ENCODE measurements around the gene TRIM68.

The TRIM68 gene

DNA sequence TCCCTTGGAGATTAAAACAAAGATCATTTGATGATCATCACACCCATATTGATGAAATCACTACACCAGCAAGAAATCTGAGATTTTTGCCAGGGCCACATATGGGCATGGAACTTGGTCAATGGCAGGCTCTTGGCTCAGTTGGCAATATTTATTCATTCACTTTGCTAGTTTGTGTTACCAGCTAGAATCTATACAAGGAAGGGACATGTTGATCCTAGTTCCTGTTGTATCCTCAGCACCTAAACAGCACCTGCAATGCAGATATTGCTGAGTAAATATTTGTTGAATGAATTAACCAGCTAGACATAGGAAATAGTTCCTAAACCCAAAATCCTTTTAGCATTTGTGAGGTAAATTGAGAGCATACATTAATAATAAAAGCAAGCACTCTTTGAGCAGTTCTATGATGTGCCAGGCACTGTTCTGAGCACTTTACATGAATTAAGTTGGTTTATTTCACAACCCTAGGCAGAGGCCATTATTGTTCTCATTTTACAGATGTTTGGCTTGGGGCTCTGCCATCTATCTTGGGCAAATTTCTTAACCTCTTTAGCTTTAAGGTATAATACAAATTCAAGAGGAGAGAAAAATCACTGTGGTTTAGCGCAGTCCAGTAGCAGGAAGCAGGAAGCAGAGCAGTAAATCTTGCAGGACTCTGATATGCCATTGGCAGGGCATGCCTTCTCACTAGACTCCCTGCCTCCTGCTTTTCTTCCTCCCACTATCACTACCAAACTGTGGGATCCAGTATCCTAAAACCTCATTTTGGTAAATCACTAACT is 1.6 kb downstream of the TRIM68 start:
- no peak for DNase-seq

DNA sequence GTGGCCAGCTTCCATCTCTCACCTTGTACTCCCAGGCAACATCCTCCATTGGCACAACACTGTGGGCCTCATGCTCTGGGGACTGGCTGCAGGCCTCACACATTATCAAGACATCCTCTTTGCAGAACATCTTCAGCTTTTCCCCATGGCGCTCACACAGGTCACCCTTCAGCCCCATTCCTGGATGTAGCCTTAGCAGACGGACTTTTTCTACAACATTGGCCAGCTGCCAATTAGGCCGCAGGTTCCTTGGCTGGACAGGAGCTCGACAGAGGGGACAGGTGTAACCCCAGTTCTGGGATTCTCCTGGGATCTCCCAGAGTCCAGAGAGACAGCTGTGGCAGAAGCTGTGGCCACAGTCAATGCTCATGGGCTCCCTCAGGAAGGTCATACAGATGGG is 3.0 kb downstream of the TRIM68 start:
- no peak for DNase-seq

DNA sequence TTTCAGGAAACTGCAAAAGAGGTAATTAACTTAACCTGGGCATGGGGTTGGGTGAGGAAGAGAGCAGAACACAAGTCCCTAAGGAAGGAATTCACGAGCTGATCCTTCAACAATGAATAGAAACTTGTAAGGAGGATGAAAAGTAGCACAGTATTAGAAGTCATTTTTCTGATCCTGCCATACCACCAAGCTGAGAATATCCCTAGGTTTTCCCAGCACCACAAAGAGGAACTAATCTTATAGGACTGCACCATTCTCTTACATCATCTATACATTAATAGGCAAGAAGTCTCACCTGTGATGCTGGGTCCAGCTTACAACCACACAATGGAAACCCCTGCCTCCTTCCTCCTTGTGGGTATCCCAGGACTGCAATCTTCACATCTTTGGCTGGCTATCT is 14.3 kb downstream of the TRIM68 start, which contains the start of gene OR52I1:
Gene OR52I1, plus strand, starts transcription at position 301 of the 400 bp plus-strand sequence. Its CDS starts 0 bp downstream, at position 301.
- no peak for DNase-seq

DNA sequence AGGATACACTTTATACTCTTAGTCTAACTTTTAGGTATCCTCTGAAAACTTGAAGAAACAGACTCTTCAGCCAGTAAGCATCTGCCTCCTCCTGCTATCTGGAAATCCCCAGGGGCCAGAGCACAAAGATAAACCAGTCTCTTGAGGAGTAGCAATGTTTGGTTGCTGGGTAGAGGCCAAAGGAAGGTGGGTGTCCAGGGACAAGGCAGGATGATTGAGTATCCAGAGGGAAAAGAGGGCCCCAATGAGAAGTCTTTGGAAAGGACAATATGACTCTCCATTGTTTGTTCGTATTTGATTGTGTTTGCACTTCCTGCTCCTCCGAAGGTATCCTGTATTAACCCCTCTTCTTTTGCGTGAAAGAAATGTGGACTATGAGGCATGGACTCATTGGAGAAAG is 19.0 kb downstream of the TRIM68 start:
- DNase-seq = no peak

DNA sequence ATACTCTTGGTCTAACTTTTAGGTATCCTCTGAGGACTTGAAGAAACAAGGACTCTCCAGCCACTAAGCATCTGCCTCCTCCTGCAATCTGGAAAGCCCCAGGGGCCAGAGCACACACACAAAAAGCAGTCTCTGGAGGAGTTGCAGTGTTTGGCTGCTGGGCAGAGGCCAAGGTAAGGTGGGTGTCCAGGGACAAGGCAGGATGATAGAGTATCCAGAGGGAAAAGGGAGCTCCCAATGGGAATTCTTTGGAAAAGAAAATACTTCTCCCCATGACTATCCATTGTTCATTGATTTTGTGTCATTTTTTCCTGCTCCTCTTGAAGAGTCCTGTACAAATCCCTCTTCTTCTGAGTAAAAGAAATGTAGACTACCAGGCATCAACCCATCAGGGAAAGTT is 26.6 kb downstream of the TRIM68 start, which contains the start of gene OR52I2:
Gene OR52I2, plus strand, starts transcription at position 301 of the 400 bp plus-strand sequence.
- no peak for DNase-seq

DNA sequence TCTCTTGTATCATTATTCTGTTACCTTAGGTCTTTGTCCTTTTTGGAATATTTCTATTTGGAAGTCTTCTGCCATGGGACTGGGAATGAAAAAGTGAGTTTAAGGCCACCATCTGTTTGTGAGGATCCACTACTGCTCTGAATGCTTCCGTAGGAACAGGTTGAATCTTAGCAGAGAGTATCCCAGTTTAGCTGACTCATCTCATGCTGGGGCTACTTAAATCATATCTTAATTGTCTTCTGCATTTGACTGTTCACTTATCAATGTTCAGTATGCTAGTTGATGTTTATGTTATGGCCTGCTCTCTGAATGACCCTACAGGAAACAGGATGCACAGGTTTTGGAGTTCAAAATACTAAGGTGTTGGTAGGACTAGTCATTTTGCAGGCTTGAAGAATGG is 27.9 kb downstream of the TRIM68 start:
- DNase-seq = no peak

DNA sequence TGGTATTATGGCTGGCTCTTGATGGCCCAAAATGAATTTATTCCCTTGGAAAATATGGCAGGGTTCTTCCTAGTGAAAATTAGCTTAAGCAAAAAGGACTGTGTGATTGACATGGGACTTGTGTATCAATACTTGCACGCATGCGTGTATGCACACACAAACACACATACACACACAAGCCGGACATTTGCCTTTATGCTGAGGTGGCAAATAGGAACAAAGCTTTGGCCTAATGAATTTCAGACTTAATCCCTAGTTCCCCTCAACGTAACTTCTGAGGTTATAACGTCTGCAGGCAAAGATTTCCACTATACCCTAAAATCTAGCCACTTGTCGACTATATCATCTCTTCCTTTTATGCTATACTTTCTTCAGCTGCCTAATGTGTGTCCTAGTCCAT is 29.4 kb downstream of the TRIM68 start:
- DNase-seq = no peak

DNA sequence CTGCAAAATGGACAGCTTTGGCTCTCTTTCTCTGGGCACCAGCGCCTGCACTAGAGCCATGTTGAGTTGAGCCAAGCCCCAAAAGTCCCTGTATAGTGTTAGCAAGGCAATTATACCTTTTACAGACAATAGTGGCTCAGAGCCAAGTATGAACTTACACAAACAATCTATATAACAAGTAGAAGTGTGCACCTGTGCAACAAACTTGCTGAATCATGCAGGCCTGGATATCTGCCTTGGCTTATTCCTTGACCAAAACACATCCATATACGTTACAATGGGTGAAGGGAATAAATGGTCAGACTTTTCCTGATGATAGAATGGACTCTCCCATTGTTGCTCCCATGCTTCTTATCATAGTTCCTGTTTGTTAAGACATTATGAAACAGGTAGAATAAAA is 30.3 kb downstream of the TRIM68 start:
- no peak for DNase-seq

DNA sequence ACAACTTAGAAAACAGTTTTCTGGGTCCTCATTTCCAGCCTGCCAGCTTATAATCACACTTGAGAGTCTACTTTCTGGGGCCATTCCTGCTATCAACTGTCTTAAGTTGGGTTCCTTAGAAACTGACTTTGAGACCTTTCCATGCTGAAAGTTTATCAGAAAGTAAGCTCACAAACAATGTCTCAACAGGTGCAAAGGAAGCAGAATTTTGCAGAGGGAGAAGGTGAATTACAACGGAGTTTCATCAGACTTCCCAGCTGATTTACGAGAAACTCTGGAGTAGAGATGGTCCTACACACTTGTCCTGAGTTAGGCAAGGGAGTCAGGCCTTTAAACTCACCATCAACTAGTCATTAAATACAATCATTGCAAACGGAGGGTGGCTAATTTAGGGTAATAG is 31.2 kb downstream of the TRIM68 start:
- no peak for DNase-seq

DNA sequence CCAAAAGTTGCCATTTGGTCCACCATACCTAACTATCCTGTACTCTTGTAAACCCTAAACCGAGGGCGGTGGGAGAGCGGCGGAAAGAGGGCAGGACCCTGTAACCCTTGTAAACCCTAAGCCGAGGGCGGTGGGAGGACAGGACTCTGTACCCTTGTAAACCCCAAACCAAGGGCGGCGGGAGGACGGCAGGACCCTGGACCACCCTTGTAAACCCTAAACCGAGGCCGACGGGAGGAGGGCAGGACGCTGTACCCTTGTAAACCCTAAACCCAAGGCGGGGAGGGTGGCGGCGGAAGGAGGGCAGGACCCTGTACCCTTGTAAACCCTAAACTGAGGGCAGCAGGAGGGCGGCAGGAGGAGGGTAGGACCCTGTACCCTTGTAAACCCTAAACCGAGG is 39.0 kb downstream of the TRIM68 start:
- DNase-seq = no peak

DNA sequence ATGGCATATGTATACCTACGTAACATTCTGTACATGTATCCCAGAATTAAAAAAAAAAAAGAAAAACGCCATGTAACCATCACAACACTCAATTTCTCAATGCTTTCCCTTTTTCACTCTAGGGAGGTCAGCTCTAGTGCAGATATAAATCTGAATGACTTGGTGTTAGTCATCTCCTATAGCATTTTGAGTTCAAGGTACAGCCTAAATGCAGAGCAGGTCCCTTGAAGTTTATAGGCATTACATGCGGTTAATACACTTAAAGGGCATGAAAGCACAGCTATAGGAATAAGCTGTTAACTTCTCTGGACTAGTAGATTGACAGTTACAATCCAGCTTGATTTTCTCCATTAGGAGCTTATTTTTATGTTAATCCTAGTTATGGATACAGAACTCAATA is 42.7 kb downstream of the TRIM68 start:
- DNase-seq = no peak

DNA sequence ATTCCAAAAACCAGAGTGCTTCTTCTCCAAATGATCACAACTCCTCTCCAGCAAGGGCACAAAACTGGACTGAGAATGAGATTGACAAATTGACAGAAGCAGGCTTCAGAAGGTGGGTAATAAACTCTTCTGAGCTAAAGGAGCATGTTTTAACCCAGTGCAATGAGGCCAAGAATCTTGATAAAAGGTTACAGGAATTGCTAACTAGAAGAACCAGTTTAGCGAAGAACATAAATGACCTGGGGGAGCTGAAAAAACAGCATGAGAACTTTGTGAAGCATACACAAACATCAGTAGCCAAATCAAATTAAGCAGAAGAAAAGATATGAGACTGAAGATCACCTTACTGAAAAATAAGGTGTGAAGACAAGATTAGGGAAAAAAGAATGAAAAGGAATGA is 47.6 kb downstream of the TRIM68 start:
- no peak for DNase-seq

DNA sequence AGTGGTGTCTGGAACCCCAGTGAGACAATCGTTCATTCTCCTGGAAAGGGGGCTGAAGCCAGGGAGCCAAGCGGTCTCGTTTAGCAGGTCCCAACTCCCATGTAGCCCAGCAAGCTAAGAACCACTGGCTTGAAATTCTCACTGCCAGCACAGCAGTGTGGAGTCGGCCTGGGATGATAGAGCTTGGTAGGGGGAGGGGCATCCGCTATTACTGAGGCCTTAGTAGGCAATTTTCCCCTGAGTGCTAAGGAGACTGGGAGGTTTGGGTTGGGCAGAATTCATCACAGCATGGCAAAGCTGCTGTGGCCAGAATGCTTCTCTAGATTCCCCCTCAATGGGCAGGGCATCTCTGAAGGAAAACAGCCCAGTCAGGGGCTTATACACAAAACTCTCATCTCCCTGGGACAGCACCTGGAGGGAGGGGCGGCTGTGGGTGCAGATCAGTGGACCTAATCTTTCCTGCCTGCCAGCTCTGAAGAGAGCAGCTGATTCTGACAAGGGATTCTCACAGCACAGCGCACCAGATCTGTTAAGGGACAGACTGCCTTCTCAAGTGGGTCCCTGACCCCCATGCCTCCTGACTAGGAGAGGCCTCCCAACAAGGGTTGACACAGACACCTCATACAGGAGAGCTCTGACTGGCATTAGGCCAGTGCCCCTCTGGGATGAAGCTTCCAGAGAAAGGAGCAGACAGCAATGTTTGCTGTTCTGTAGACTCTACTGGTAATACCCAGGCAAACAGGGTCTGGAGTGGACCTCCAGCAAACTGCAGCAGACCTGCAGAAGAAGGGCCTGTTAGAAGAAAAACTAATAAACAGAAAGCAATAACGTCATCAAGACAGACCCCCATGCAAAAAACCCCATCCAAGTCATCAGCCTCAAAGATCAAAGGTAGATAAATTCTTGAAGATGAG is 48.2 kb downstream of the TRIM68 start:
- no peak for DNase-seq

DNA sequence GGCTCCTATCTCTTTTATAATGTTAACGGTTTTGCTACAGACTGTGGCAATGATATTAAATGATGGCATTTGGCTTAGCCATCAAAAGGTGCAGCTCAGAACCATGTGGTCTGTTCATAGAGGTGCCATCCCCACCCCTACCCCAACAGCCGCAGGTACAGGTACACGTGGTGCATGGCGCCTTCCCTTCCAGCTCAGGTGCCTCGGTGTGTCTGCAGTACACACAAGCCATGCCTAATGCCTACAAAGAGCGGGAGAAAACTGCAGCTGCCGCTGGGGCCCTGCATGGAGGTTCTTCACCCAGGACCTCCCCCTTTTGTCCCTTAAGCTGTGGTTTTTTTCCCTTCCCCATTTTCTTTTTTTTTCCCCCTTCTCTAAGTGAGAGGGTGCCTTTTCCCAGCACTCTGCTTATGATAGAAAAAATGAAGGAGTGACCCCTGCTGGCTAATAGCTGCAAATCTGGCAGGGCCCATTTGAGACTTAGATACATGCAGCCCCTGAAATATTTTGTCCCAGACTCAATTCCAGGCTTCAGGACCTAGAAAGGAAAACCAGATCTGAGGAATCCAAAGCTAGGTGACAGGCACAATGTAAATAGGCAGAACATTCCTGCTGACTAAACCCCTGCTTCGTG is 56.6 kb downstream of the TRIM68 start:
- DNase-seq = no peak
